GM12874 (cell line): ENCODE data around the gene ATP10D.

Experiments used
- TF ChIP-seq, protein P1 (sequence below): IDR thresholded peaks from 2 replicates; pipeline ENCODE4 v1.5.1; 2011; ENCODE audit warnings: low read depth, mild to moderate bottlenecking, control low read depth, low read length, moderate library complexity; ENCODE audit not compliant: insufficient read depth

ATP10D gene

DNA sequence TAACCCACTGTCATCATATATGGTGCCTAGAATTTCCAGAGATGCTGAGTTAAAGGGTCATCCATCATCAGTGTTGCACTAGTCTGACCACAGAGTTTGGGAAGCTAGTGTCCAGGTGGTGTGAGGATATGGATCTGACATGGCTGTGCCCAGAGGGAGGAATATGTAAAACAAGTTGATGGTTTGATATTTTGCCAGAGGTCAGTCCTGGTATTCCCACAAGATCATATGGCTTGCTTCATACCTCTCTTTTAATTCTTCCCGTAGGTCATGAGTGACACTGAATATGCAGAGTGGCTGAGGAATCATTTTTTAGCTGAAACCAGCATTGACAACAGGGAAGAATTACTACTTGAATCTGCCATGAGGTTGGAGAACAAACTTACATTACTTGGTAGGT lies 75.6 kb downstream of the ATP10D start:
- TF ChIP-seq, protein P1, sequence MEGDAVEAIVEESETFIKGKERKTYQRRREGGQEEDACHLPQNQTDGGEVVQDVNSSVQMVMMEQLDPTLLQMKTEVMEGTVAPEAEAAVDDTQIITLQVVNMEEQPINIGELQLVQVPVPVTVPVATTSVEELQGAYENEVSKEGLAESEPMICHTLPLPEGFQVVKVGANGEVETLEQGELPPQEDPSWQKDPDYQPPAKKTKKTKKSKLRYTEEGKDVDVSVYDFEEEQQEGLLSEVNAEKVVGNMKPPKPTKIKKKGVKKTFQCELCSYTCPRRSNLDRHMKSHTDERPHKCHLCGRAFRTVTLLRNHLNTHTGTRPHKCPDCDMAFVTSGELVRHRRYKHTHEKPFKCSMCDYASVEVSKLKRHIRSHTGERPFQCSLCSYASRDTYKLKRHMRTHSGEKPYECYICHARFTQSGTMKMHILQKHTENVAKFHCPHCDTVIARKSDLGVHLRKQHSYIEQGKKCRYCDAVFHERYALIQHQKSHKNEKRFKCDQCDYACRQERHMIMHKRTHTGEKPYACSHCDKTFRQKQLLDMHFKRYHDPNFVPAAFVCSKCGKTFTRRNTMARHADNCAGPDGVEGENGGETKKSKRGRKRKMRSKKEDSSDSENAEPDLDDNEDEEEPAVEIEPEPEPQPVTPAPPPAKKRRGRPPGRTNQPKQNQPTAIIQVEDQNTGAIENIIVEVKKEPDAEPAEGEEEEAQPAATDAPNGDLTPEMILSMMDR, result no peak

DNA sequence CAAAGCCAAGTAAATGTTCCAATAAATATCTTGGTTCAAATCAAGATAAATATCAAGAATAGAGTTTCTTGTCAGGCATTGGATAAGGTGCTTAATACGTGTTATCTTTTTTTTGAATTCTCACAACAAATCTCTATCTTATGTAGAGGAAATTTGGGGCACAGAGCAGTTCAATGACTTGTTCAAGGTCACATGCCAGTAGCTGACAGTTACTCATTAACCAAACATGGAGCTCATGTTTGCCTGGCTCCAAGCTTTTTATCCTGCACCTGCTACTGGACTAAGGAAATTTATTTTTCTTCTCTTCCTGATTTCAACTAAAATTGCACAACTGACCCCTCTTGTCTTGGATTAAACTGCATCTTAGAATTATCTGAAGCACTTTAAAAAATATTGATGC lies 76.3 kb downstream of the ATP10D start:
- TF ChIP-seq, protein P1, result no peak

DNA sequence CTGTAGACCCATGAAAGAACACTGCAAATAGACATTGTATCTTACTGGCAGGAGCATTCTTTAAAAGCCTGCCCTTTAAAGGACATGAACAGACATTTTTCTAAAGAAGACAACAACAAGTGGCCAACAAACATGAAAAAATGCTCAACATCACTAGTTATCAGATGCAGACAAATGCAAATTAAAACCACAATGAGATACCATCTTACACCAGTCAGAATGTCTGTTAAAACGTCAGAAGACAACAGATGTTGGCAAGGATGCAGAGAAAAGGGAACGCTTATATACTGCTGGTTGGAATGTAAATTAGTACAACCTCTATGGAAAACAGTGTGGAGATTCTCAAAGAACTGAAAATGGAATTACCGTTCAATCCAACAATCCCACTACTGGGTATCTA lies 77.2 kb downstream of the ATP10D start:
- TF ChIP-seq, protein P1, result no peak

DNA sequence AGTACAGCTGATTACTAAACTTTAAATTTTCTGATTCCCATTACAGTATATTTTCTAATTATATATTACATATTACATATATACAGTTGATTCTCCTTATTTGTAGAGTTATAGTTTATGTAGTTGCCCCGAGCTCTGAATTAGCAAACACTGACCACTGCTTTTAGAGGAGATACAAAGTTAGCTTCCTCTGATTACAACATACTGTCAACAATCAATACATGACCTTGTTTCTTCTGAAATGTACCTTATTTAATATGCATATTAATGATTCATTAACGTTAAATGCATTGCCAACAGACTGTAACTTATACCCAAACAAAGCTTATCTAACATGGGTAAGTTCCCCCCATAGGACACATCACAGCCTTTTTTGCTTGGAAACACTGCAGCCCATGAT lies 81.5 kb downstream of the ATP10D start:
- TF ChIP-seq, protein P1, result no peak

DNA sequence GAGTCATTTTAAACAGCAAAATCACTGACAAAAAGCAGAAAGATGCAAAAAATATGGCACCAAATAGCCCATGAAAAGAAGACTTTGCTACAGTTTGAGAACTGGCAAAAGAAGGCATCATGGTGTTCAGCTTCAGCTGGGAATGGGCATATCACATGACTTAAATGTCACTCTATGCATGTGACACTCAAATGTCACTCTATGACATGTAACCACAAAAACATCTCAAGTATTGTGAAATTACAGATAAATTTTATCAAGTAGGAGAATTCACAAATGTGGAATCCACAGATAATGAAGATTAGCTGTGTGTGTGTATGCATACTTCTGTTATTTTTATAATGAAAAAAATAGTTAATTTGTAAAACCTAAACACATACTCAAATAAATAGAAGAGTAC lies 81.9 kb downstream of the ATP10D start:
- TF ChIP-seq, protein P1, result no peak

DNA sequence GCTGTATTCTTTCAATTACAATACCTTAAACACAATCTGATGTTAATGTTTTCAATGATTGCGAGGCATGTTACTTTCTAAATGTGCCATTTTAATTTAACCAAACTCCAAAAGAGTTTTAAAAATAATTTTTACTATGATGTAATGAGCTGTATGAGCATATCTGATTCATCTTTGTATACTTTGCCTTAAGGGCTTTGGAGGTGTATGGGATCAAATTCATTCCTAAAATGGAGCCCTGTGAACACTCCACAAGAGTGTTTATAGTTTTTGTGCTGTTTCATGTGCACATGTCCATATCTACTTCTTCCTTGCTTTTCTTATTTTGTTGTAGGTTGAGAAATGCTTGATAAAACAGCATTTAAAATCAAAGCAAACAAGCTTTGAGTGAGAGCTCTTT lies 82.4 kb downstream of the ATP10D start:
- TF ChIP-seq, protein P1, result no peak

DNA sequence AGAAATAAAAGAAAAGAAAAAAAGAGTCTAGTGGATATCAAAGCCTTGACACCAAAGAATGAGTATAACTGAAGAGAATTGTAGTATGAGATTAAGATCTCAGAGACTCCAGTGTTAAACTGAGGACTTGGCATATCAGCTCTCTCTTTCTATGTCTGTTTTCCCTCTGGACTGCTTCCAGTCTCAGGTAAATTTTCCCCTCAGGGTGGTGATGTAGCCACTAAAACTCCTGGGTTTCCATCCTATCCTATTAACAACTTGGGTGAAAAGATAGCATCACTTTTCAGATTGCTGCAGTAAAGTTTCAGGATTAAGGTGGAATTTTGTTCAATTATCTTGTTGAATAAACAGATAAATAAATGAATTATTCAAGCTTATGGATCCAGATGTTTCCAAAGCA lies 85.7 kb downstream of the ATP10D start:
- TF ChIP-seq, protein P1, result no peak

DNA sequence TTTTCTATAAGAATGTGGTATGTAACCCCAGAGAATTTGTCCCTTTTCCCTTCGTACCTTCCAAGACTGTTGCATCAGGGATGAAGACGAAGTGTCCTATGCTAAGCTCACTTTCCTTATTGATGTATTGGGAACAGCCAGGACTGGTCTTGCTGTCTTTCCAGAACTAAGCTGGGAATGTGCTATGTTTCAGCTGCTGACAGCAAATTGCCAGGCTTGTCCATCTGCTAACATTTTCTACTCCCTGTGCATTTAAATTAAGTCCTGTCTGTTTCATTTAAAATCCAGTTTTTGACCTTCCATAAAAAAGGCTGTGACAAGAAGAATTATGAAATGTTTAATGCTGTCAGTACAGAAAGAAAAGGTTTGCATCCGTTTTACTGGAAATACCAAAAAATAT lies 87.9 kb downstream of the ATP10D start:
- TF ChIP-seq, protein P1, result no peak
